Measurements from ENCODE around the gene KPTN.

KPTN gene

DNA sequence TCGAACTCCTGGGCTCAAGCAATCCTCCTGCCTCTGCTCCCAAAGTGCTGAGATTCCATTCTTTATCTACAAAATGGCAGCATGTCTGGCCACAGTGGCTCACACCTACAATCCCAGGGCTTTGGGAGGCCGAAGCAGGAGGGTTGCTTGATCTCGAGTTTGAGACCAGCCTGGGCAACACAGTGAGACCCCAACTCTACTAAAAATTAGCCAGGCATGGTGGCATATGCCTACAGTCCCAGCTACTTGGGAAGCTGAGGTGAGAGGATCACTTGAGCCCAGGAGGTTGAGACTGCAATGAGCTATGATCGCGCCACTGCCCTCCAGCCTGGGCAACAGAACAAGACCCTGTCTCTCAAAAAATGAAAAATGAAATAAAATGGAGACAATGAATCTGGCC is 24.7 kb upstream of the KPTN start:
- DNase-seq = no peak

DNA sequence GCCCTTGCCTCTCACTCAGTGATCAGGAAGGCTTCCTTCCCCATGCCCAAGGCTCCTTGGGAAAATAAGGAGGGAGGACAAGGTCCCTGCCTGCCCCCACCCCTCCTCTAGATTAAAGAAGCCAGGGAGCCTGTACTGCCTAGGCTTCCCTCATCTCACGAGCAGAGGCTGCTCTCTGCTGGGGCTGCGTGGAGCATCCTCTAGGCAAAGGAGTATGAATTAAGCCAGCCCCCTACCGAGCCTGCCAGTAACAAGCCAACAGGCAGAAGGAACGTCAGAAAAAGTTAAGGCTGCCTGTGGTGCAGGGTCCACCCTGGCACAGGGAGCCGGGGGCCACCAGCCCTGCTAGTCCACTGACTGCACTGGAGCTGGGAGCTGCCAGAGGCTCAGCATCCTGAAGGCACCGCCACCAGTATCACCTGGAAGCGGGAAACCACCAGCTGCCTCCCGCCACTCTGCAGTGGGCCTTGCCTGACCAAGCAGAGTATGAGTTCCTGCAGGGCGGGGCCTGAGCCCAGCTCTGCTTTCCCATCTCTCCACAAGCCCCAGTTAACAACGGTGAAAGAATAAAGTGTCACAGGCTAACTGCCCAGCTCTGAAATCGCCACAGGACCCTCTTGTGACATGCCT is 24.0 kb upstream of the KPTN start:
- DNase-seq = no peak

DNA sequence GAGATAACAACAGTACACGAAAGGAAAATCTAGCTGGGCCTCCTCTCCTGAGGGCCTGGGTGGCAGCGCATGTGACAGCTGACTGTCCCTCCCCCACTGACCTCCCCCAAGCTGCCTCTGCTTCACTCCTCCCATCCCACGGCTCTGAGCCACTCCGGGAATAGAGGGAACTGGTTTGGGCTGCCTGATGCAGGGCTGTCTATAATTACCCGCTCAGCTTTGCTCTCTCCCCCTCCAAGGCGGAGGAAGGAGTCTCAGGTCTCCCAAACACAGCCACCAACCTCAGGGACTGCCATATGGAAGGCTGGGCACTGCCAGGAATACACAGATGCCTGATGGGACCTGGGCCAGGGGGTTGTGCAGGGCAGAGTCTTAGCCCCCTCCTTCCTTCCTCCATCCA is 23.0 kb upstream of the KPTN start:
- no peak for DNase-seq

DNA sequence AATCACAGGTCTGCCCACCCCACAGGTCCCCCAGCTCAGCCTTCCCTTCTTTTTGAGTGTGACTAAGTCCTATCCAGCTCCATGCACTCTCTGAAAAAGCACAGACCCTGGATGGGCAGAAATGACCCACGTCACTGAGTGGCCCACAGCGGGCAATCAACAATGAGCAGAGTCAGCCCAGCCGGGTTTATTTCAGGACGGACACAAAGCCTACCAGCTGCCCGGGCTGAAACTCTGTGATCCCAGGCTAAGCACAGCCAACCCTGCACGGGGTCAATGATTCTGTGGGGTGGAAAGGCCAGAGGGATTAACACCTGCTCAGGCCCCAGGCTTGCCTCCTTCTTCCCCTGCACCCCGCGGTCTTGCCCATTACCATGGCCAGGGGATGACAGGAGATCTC is 22.4 kb upstream of the KPTN start:
- DNase-seq = no peak

DNA sequence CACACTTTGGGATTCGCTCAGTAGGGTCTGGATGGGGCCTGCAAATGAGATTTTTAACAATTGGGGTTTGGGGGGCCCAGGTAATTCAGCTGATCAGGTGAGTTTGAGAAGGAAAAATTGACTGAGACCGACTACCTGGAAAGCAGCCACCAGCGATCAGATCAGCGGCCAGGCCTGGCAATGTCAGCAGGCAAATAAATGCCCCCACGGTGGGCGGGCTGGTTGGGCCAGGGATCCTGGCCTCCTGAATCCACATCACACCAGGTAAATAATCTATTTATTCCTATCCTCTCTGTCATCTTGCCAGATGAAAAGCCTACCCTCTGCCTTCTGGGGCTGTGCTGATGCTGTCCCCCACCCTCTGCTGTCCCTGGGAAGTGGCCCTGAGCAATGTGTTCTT is 21.5 kb upstream of the KPTN start:
- DNase-seq = no peak

DNA sequence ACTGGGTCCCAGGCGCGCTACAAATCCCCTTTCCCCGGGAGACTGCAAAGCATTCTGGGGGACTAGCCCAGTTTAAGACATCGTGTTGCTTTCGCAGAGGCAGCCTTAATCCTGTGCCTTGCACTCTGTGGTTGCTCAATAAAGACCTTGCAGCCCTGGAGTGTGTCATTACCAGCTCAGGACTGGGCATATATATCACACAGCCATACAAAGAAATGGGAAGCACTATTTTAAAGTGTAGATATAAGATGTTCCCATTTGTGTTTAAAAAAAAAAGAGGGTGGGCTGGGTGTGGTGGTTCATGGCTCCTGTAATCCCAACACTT is 19.8 kb upstream of the KPTN start:
- no peak for DNase-seq

DNA sequence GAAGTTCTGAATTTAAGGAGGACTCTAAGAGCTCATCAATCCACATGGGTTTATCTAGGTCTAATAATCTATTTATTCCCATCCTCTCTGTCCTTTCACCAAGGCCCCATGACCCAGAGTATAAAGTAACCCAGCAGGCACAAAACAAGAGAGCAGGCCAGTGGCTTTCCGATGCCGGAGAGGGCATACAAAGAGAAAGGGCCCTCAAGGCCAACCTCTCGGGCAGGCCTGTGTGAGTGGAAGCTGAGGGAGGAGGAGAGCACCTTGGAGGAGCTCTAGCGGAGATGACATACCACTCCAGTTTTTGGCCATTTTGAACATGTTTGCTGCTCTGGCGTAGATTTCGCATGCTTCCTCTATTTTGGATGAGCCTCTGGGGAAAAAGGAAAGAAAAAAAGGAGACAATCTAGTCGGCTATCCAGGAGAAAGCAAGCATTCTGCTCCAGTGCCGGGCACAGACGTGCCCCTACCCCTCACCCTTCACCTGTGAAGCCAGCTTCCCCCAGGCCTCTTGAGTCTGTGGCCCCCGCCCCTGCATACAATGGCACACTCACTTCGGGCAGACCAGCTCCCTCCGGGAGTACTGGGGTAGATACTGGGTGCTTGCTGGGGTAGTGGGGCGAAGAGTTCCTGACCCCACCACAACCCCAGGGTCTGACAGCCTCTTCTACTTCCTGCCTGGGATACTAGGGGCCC is 19.3 kb upstream of the KPTN start:
- no peak for DNase-seq

DNA sequence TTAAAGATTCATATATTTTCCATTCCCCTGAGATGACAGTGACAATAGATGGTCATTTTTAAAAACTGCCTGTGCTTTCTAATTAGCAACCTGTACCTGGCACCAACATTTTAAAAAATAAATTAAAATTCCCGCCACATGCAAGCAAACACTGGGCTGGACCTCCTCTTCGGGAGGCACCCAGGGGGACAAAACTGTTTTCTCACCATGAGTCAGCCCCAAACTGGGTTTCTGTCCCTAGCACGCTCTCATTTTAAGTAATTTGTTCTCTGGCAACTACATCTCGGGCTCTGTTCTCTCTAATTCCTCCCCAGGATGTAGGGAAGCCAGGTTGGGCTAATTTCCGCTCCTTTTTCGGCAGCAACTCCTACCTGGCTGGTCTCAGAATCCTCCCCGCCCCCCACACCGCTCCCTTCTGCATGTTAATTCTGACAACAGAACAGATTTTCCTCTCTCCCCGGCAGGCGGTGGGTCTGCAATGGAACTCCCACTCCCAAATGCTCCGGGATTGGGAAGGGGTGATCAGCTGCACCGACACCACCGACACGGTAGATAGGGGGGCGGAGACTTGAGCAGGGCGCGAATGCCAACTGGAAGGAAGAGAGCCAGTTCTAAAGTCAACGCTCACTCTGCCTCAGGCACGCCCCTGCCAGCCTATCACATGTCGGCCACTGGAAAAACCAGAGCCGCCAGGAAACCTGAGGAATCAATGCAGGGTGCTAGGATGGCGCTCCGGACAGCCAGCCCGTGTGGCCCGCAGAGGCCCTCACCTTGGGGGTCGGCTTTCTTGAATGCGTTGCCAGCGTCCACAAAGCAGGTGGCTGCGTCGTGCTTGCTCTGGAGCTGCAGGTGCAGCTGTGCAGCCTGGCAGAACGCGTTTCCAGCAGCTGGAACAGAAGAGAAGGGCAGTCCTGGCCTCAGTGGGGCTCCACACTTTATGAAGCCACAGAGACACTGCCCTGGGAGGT is 16.1 kb upstream of the KPTN start:
- DNase-seq = no peak

DNA sequence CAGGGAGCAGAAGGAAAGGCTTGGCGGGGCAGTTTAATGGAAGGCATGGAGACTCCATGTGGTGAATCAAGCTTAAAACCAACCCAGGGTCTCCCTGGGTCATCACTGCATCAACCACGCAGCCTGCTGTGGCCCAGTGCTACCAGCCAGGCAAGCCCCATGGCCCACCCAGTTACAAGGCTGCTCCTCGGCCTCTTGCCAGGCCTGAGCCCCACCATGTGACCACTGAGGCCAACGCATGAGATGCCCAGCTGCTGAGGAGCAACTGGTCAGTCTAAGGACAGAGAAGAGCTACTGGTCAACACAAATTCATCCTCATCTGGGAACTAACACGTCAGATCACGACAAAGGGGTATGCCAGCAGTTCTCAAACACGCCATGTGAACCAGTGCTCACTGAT is 15.4 kb upstream of the KPTN start:
- no peak for DNase-seq

DNA sequence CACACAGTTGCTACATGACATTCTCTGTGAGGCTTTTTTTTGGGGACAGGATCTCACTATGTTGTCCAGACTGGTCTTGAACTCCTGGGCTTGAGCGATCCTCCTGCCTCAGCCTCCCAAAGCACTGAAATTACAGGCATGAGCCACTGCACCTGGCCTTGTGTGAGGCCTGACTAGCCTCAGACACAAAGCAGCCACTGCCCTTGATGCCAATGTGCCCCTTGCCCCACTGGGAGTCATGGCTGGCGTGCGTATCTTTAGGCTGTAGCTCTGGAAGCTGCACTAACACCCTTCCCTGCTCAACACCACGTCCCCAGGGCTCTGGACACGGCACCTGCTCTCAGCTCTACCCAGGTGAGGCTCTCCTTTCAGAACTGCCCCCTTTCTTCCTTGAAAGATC is 14.5 kb upstream of the KPTN start:
- DNase-seq = no peak

DNA sequence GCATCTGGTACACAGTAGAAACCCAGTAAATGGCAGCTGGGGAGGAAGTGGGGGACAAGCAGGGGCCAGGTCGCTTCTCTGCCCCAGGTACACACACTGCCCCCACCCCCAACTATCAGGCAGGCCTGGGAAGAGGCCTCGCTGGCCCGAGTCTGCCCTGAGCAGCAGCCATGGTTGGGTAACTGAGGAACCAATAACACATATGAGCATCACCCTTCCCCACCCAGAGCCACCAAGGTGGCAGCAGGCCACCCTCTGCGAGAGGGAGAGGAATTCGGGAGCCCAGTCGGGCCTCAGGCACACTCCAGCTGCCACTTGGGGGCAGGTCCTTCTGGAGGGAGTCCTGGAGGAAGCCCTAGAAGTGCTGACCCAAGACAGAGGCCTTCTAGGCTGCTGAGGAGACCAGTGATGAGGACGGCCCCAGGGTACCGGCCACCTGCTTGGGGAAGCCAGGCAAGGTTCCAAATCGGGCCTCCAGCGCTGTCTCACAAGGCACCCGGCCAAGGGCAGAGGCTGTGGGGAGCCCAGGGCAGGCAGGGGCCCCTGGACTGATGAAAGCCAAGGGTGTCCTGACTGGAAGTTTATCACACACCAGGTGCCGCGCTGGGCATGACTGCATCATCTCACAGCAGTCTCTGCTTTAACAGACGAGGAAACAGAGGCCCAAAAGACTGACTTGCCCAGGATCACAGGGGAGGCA is 14.0 kb upstream of the KPTN start:
- no peak for DNase-seq

DNA sequence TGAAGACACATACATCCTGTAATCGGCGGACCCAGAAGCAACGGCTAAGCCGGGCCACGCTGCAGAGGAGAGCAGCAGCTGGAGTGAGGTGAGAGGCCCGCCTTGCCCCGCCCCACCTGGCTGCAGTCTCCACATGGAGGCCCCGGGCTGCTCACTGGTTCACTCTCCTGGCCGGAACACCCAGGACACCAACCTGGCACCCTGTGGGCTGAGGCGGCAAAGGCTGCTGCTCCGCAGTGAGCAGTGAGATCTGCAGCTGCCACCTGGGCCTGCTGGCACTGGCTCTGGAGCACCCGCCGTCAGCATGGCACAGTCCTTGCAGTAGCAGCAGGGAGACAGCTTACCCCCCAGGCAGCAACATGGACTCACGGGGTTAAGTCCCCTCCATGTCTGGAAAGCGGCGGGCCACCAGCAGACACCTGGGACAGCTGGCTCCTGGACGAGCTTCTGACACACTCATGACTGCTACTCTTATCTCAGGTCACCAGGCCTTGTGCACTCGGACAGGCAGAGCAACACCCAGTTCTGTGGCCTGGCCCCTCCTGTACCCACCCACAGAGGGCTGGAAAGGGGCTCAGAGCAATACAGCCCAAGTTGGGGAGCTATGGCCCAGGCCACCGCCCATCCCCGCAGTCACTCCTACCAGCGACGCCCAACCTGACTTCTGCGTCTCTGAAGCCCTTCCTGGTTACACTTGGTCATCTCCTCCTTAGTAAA is 13.2 kb upstream of the KPTN start:
- no peak for DNase-seq

DNA sequence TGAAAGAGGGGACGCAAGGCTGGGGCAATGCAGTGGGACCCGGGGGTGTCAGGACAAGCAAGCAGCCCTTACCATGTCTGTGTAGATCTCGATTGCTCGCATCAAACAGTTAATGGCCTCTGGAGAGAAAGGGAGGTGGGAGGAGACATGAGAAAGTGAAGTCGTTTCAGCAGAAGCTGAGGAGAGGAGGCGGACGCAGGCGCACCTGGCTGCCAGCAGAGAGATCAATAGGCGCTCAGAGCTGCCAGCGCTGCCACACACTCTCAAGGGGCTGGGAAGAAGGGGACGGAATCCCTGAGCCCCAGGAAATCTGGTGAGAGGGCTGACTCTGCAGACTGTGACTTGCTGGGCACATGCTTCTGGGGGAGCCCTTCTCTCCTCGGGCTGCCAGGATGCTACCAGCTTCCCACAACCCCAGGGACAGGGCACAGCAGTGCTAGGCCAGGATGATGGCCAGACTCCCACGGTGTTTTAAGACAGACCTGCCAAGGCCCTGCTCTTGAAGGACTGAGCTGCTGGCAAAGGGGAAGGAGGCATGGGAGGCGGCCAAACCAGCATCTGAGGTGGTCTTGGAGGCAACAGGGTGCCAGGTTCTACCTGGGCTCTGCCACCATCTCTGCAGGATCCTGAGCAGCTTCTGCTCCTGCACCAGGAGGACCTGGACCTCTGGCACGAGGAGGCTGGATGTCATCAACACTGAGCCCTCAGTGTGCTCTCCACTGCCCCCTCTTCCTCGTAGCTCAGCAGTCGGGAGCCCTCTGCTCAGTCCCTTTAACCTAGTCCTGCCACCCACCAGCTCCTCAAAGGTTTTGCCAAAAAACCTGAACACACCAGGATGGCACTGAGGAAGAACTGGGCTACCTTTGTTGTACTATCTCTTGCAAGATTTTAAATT is 11.7 kb upstream of the KPTN start:
- DNase-seq = peak; percentile 75

DNA sequence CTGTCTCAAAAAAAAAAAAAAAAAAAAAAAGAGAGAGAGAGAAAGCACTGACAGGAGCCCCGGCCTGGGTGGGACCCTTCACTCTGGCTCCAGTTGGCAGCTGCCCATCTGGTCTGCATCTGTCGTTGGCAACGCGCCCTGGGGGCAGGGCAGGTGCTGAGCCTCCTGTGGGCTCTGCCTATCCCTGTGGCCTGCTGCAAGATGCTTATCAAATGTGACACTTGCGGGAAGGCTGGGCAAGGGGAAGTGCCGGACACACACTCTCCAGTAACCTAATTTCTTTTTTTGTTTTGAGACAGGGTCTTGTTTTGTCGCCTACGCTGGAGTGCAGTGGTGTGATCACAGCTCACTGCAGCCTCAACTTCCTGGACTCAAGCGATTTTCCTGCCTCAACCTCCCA is 10.7 kb upstream of the KPTN start:
- peak; percentile 72 for DNase-seq

DNA sequence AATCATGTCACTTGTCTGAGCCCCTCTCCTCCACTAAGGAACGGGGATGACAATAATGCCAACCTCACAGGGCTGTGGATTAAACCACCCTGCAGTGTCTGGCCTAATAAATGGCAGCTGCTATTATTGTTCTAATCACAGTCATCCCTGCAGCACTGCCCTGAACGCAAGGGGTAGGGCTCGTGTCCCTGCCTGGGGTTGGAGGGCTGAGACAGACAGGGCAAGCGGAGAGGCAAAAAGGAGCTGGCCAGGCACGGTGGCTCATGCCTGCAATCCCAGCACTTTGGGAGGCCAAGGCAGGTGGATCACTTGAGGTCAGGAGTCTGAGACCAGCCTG is 10.2 kb upstream of the KPTN start:
- DNase-seq = no peak

DNA sequence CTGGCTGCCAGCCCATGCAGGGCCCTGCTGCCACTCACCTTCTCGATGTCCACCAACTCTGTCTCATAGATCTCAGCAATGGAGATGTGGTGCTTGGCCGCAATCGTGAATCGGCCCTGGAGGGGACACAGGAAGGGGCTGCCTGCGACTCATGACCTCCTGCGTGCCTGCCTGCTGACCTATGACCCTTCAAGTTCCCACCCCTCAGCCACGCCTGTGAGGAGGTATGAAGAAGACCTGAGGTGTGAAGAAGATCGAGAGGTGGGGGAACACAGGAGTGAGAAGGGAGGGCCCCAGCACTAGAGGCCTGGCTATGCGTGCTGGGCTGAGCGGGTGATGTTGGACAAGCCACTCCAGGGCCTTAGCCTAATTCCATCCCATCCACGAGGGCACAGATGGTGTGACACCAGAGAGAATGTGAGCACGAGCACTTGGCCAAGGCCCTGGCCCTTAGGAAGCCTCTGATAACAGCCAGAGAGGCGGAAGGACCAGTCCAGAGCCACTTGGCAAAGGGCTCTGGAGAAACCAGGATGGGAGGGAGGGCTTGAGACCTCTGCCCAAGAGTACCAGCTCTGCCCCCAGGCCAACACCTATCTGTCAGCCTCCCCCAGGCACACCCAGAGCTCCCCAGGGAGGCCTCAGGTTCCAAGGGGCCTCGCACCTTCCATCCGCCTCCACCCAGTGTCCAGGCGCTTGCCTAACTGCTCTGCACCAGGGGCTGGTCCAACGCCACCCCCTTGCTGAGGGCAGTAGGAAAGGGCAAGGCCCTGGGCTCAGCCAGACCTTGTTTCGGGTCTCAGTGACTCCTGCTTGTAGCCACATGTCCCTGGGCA is 9.6 kb upstream of the KPTN start:
- DNase-seq = no peak

DNA sequence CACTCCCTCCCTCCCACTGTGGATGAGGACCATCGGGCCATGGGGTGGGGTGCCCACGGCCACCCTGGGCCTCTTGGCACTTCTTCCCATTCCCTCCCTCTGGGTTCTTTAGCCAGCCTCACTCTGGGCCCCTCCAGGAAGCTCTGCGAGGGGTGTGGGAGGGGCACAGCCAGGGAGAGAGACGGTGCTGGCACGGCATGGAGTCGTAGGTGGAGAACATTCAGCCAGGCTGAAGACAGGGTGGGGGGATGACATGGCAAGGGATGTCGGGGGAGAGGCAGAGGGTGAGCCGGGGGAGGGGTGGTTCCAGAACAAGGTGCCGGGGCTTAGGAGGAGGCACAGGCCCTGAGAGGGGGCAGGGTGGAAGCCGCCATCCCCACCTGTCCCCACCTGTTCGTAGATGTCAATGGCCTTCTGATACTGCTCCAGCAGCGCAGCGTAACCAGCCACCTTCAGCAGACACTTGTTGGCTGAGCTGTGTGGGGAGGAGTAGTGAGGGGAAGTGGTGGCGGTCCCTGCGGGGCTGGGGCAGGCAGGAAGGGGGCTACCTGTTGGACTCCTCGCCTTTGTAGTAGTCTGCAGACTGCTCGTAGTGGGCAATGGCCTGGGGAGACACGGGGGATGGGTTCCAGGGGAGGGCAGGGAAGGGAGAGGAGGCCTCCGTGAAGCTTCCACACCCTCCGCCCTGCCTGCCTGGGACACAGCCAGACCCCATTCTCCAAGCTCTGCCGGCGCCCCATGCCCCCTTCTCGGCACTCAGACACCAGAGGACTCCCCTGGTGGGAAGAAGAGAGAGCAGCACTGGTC is 8.8 kb upstream of the KPTN start:
- no peak for DNase-seq

DNA sequence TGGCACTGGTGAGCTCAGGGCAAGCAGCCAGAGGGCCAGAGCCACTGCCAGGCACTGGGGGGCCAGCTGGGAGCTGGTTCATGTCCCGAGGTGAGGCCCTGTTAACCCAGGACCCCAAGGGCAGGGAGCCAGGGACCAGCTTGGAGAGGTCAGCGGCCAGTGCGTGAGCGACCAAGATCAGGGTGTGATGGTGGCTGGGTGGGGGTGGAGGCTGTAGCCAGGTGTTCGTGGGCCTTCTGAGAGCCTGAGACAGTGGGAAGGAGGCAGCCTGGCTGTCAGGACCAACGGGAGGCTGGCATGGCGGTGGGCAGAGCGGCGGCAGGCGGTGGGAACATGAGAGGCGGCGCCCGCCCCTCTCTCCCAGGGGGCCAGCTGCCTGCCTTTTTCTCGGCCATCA is 8.1 kb upstream of the KPTN start:
- DNase-seq = no peak

DNA sequence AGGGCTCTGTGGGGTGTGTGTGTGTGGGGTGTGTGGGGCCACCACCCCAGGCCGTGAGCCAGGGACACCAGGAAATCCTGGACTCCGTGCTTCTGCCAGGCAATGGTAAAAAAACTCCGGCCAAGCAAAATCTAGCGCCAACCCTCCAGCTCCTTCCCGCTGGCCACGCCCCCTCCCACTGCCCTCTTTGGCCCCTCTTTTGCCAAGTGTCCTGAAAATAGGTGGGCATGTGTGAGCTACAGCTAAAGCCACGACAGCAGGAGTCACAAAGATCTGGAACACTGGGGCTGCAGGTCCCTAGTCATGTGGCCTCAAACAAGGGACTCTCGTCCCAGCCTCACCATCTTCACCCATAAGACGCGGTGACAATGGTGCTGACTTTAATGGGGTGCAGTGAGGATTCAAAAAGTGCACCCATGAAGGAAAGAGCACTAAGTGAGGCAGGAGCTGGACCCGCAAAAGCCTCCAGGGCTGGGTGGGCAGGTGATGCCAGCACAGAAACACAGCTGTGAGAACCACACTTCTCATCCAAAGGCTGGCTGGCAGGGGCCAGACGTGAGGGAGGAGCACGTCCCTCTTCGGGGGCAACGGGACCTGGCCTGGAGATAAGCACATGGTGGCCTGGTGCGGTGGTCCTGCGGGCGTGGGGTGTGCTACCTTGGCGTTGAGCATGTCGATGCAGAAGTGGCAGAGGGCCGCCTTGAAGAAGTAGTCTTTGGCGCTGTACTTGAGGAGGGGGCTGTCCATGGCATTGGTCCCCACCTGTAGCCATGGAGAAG is 7.5 kb upstream of the KPTN start:
- DNase-seq = no peak

All from DMS79 treated with DMSO at 0.1 percent for 48 hours (cell line).